Calu3 (cell line): ENCODE measurements around the gene FARS2. TPM values are rescaled to one million over a fixed set of nuclear protein-coding genes. Genes with fewer than 3 reads are reported as not detected.

ENCODE experiments used
- BruUV-seq: library from RNA; stranded (reverse); fragments of 400-500 nt; replicated peaks from 2 replicates; lab custom pipeline; 2021; lab: Mats Ljungman, UMichigan
- CTCF ChIA-PET: fragments of 300-600 bp; sonication (Branson Sonifier 250); formaldehyde crosslinking; loops from one replicate; lab custom pipeline; 2022; ENCODE audit warnings: antibody characterized with exemption; lab: Charles Lee
- DNase-seq: peaks from one replicate; pipeline ENCODE4 v3.0.0; 2022
- H3K27ac Mint-ChIP-seq: one replicate; pipeline ENCODE4 v1.8.0; 2022; ENCODE audit warnings: mixed read lengths; ENCODE audit not compliant: unreplicated experiment
- H3K27me3 Mint-ChIP-seq: one replicate; pipeline ENCODE4 v1.8.0; 2022; ENCODE audit warnings: mixed read lengths; ENCODE audit not compliant: unreplicated experiment
- H3K36me3 Mint-ChIP-seq: one replicate; pipeline ENCODE4 v1.8.0; 2022; ENCODE audit warnings: mild to moderate bottlenecking, moderate library complexity, mixed read lengths; ENCODE audit not compliant: insufficient read depth, unreplicated experiment
- H3K4me1 Mint-ChIP-seq: one replicate; pipeline ENCODE4 v1.8.0; 2022; ENCODE audit warnings: mild to moderate bottlenecking, low read depth, mixed read lengths; ENCODE audit not compliant: unreplicated experiment
- H3K4me3 Mint-ChIP-seq: one replicate; pipeline ENCODE4 v1.8.0; 2022; ENCODE audit warnings: mild to moderate bottlenecking, low read depth, moderate library complexity, mixed read lengths; ENCODE audit not compliant: unreplicated experiment
- H3K9me3 Mint-ChIP-seq: one replicate; pipeline ENCODE4 v1.8.0; 2022; ENCODE audit warnings: low read depth, mixed read lengths; ENCODE audit not compliant: unreplicated experiment
- CTCF ChIP-seq: fragments of 200-600 bp; IDR thresholded peaks from one replicate; pipeline ENCODE4 v1.8.0; 2022; ENCODE audit warnings: antibody characterized with exemption; ENCODE audit not compliant: unreplicated experiment
- intact Hi-C: fragments of 100-400 bp; cut with micrococcal nuclease; formaldehyde crosslinking; loops from one replicate; pipeline ENCODE4 v1.10.0; 2022; ENCODE audit not compliant: unreplicated experiment
- total RNA-seq: library from RNA; stranded (reverse); gene quantifications from 2 replicates; pipeline ENCODE4 v1.2.3, GENCODE V29; 2022

FARS2 gene
- total RNA-seq, 1 experiment from 2014 or later: 13.4 TPM

GRCh38 chr6:5569491-5569890 is 308.2 kb downstream of the FARS2 start:
- no peaks in the 10 kb centered on the region for H3K36me3 Mint-ChIP-seq
- no peak overlapping the region for H3K27ac Mint-ChIP-seq
- TF ChIP-seq CTCF: no peak
- H3K27me3 Mint-ChIP-seq: no peaks in the 10 kb centered on the region
- H3K9me3 Mint-ChIP-seq: no peaks in the 10 kb centered on the region
- intact Hi-C loops: no loop called here
- BruUV-seq: no TSS peak
- DNase-seq: no peak
- no peak overlapping the region for H3K4me3 Mint-ChIP-seq
- no peaks in the 10 kb centered on the region for H3K4me1 Mint-ChIP-seq
- CTCF ChIA-PET: no interaction called here

- CTCF ChIA-PET: no interaction called here
- BruUV-seq: no TSS peak
- no peak for DNase-seq
- H3K27ac Mint-ChIP-seq: no peak overlapping the region
- TF ChIP-seq CTCF: no peak
- H3K4me3 Mint-ChIP-seq: no peak overlapping the region
- H3K27me3 Mint-ChIP-seq: no peaks in the 10 kb centered on the region
- H3K4me1 Mint-ChIP-seq: no peaks in the 10 kb centered on the region
- intact Hi-C loops: no loop called here
- H3K9me3 Mint-ChIP-seq: peaks cover 3% of the 10 kb centered on the region
- H3K36me3 Mint-ChIP-seq: no peaks in the 10 kb centered on the region
Measured at GRCh38 chr6:5570641-5571040, 309.3 kb downstream of the FARS2 start.

GRCh38 chr6:5580736-5581581 is 319.6 kb downstream of the FARS2 start:
- no peaks in the 10 kb centered on the region for H3K9me3 Mint-ChIP-seq

GRCh38 chr6:5582762-5583161 is 321.4 kb downstream of the FARS2 start:
- BruUV-seq: no TSS peak
- no peaks in the 10 kb centered on the region for H3K9me3 Mint-ChIP-seq
- TF ChIP-seq CTCF: no peak
- no peak overlapping the region for H3K4me3 Mint-ChIP-seq
- CTCF ChIA-PET: no interaction called here
- no peaks in the 10 kb centered on the region for H3K36me3 Mint-ChIP-seq
- intact Hi-C loops: no loop called here
- H3K4me1 Mint-ChIP-seq: no peaks in the 10 kb centered on the region
- no peak overlapping the region for H3K27ac Mint-ChIP-seq
- DNase-seq: no peak
- H3K27me3 Mint-ChIP-seq: no peaks in the 10 kb centered on the region

More at GRCh38 chr6:5580736-5581581, 319.6 kb downstream of the FARS2 start:
- BruUV-seq: no TSS peak
- intact Hi-C loops: no loop called here
- no peak for DNase-seq
- no peak overlapping the region for H3K4me3 Mint-ChIP-seq
- H3K27me3 Mint-ChIP-seq: no peaks in the 10 kb centered on the region
- H3K36me3 Mint-ChIP-seq: no peaks in the 10 kb centered on the region
- no peak for TF ChIP-seq CTCF
- H3K4me1 Mint-ChIP-seq: no peaks in the 10 kb centered on the region
- CTCF ChIA-PET: no interaction called here
- no peak overlapping the region for H3K27ac Mint-ChIP-seq
